HS-5 (cell line): Measurements from ENCODE around the gene HPSE2.
A peak's percentile ranks its signal among the peaks of the same experiment; 100 is the strongest.

Experiments used
- DNase-seq: peaks from one replicate; pipeline ENCODE4 v3.0.0-alpha.2; 2012; ENCODE audit warnings: low read depth

HPSE2 gene

GRCh38 chr10:98617906-98618520 is 617.6 kb downstream of the HPSE2 start:
- DNase-seq: no peak

GRCh38 chr10:98613446-98613845 is 622.2 kb downstream of the HPSE2 start:
- no peak for DNase-seq

- DNase-seq: no peak
Measured at GRCh38 chr10:98611436-98611835, 624.2 kb downstream of the HPSE2 start.

- no peak for DNase-seq
Measured at GRCh38 chr10:98610836-98611235, 624.8 kb downstream of the HPSE2 start.

- no peak for DNase-seq
Measured at GRCh38 chr10:98610301-98610700, 625.4 kb downstream of the HPSE2 start.

- no peak for DNase-seq
Measured at GRCh38 chr10:98609265-98609664, 626.4 kb downstream of the HPSE2 start.

- DNase-seq: no peak
Measured at GRCh38 chr10:98608411-98608810, 627.2 kb downstream of the HPSE2 start.

GRCh38 chr10:98602224-98602623 is 633.4 kb downstream of the HPSE2 start:
- no peak for DNase-seq

- no peak for DNase-seq
Measured at GRCh38 chr10:98599032-98599610, 636.5 kb downstream of the HPSE2 start.

GRCh38 chr10:98596404-98596803 is 639.2 kb downstream of the HPSE2 start:
- DNase-seq: no peak

- peak; percentile 16 for DNase-seq
Measured at GRCh38 chr10:98589691-98590090, 646.0 kb downstream of the HPSE2 start.

- peak; percentile 49 for DNase-seq
Measured at GRCh38 chr10:98589007-98589406, 646.6 kb downstream of the HPSE2 start.

GRCh38 chr10:98587156-98587837 is 648.4 kb downstream of the HPSE2 start:
- no peak for DNase-seq

GRCh38 chr10:98586096-98586495 is 649.6 kb downstream of the HPSE2 start:
- DNase-seq: no peak

GRCh38 chr10:98582363-98582762 is 653.3 kb downstream of the HPSE2 start:
- no peak for DNase-seq

- DNase-seq: no peak
Measured at GRCh38 chr10:98577578-98577977, 658.1 kb downstream of the HPSE2 start.

- no peak for DNase-seq
Measured at GRCh38 chr10:98577168-98577567, 658.5 kb downstream of the HPSE2 start.

- no peak for DNase-seq
Measured at GRCh38 chr10:98576096-98576495, 659.6 kb downstream of the HPSE2 start.

- no peak for DNase-seq
Measured at GRCh38 chr10:98572594-98572993, 663.1 kb downstream of the HPSE2 start.

GRCh38 chr10:98570834-98571233 is 664.8 kb downstream of the HPSE2 start:
- DNase-seq: no peak

- no peak for DNase-seq
Measured at GRCh38 chr10:98569853-98570252, 665.8 kb downstream of the HPSE2 start.

- no peak for DNase-seq
Measured at GRCh38 chr10:98568551-98568950, 667.1 kb downstream of the HPSE2 start.

GRCh38 chr10:98567391-98568133 is 668.1 kb downstream of the HPSE2 start:
- no peak for DNase-seq
